MM.1S (cell line): Measurements from ENCODE around the gene TOX3.

Experiments used
- DNase-seq: peaks from one replicate; pipeline ENCODE4 v3.0.0-alpha.2; 2015
- H2AFZ ChIP-seq: fragments of 300-600 bp; sonication (generic); 2 replicates; pipeline ENCODE4 v1.6.0; 2016; ENCODE audit warnings: antibody characterized with exemption, low read length
- H3F3A ChIP-seq: fragments of 300-600 bp; sonication (generic); 2 replicates; pipeline ENCODE4 v1.6.1; 2016; ENCODE audit warnings: mild to moderate bottlenecking, antibody characterized with exemption, low read length, moderate library complexity, mixed read lengths; ENCODE audit not compliant: insufficient read depth
- H3K27ac ChIP-seq: fragments of 300-600 bp; sonication (generic); 2 replicates; pipeline ENCODE4 v1.5.1; 2016; ENCODE audit warnings: mild to moderate bottlenecking, low read length
- H3K27me3 ChIP-seq: fragments of 300-600 bp; sonication (generic); replicated peaks from 2 replicates; pipeline ENCODE4 v1.6.0; 2016; ENCODE audit warnings: low read length; ENCODE audit not compliant: insufficient read depth
- H3K36me3 ChIP-seq: fragments of 300-600 bp; sonication (generic); replicated peaks from 2 replicates; pipeline ENCODE4 v1.6.1; 2016; ENCODE audit warnings: mild to moderate bottlenecking, low read length, mixed read lengths; ENCODE audit not compliant: insufficient read depth
- H3K4me1 ChIP-seq: fragments of 300-600 bp; sonication (generic); 2 replicates; pipeline ENCODE4 v1.6.1; 2016; ENCODE audit warnings: low read length, mixed read lengths
- H3K4me2 ChIP-seq: fragments of 300-600 bp; sonication (generic); 2 replicates; pipeline ENCODE4 v1.6.0; 2016; ENCODE audit warnings: low read depth, low read length
- H3K4me3 ChIP-seq: fragments of 300-600 bp; sonication (generic); 2 replicates; pipeline ENCODE4 v1.5.1; 2016; ENCODE audit warnings: low read length, mixed read lengths
- H3K79me2 ChIP-seq: fragments of 300-600 bp; sonication (generic); 2 replicates; pipeline ENCODE4 v1.6.1; 2016; ENCODE audit warnings: mixed run types, low read length, mixed read lengths
- H3K9ac ChIP-seq: fragments of 300-600 bp; sonication (generic); 2 replicates; pipeline ENCODE4 v1.6.1; 2016; ENCODE audit warnings: low read length, mixed read lengths
- H3K9me2 ChIP-seq: fragments of 300-600 bp; sonication (generic); replicated peaks from 2 replicates; pipeline ENCODE4 v1.6.1; 2016; ENCODE audit warnings: mild to moderate bottlenecking, low read length, mixed read lengths; ENCODE audit not compliant: insufficient read depth
- H3K9me3 ChIP-seq: fragments of 300-600 bp; sonication (generic); replicated peaks from 2 replicates; pipeline ENCODE4 v1.6.1; 2016; ENCODE audit warnings: mild to moderate bottlenecking, low read length, mixed read lengths; ENCODE audit not compliant: insufficient read depth
- H4K20me1 ChIP-seq: fragments of 300-600 bp; sonication (generic); 2 replicates; pipeline ENCODE4 v1.6.1; 2016; ENCODE audit warnings: mild to moderate bottlenecking, low read length, moderate library complexity, mixed read lengths; ENCODE audit not compliant: insufficient read depth
- EZH2 ChIP-seq: fragments of 300-600 bp; sonication (generic); optimal IDR thresholded peaks from 2 replicates; pipeline ENCODE3; 2017; ENCODE audit warnings: low read depth, mild to moderate bottlenecking, antibody characterized with exemption, low read length, mixed read lengths
- EZH2phosphoT487 ChIP-seq: fragments of 300-600 bp; sonication (generic); IDR thresholded peaks from 2 replicates; pipeline ENCODE4 v1.6.1; 2018; ENCODE audit warnings: antibody characterized with exemption, low read length
- TF ChIP-seq, protein P1 (sequence below): fragments of 300-600 bp; sonication (generic); IDR thresholded peaks from 2 replicates; pipeline ENCODE4 v1.5.1; 2016; ENCODE audit warnings: antibody characterized with exemption, low read length, mixed read lengths

The TOX3 gene

DNA sequence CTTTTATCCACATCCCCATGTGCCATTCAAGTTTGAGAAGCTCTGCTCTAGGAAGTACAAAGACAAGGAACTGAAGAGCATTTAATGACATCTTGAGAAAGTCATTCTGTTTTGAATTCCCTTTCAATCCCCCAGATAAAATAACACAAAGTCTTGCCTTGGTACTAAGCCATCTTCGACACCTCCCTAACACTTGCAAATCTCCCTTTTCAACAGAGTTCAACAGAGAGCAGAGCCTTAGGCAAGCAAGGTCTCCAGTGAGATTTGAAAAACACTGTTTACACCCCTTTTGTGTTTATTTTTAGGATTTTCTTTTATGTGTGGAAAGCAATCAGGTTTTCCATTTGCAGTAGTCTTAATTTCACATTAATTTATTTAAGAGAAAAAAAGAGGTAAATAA, 13.6 kb downstream of the TOX3 start:
- TF ChIP-seq EZH2: no peak
- TF ChIP-seq, protein P1, sequence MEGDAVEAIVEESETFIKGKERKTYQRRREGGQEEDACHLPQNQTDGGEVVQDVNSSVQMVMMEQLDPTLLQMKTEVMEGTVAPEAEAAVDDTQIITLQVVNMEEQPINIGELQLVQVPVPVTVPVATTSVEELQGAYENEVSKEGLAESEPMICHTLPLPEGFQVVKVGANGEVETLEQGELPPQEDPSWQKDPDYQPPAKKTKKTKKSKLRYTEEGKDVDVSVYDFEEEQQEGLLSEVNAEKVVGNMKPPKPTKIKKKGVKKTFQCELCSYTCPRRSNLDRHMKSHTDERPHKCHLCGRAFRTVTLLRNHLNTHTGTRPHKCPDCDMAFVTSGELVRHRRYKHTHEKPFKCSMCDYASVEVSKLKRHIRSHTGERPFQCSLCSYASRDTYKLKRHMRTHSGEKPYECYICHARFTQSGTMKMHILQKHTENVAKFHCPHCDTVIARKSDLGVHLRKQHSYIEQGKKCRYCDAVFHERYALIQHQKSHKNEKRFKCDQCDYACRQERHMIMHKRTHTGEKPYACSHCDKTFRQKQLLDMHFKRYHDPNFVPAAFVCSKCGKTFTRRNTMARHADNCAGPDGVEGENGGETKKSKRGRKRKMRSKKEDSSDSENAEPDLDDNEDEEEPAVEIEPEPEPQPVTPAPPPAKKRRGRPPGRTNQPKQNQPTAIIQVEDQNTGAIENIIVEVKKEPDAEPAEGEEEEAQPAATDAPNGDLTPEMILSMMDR: no peak
- no peak for TF ChIP-seq EZH2phosphoT487
- no peaks in the 10 kb centered on the region for H3F3A ChIP-seq
- no peak for DNase-seq
- no peak overlapping the region for H2AFZ ChIP-seq
- no peaks in the 10 kb centered on the region for H3K36me3 ChIP-seq
- H3K9ac ChIP-seq: no peak overlapping the region
- H3K4me2 ChIP-seq: no peak overlapping the region
- no peaks in the 10 kb centered on the region for H3K4me1 ChIP-seq
- H3K79me2 ChIP-seq: no peaks in the 10 kb centered on the region
- H3K9me3 ChIP-seq: no peaks in the 10 kb centered on the region
- H3K27me3 ChIP-seq: no peaks in the 10 kb centered on the region
- H3K27ac ChIP-seq: no peak overlapping the region
- no peaks in the 10 kb centered on the region for H3K9me2 ChIP-seq
- no peak overlapping the region for H3K4me3 ChIP-seq
- no peaks in the 10 kb centered on the region for H4K20me1 ChIP-seq

DNA sequence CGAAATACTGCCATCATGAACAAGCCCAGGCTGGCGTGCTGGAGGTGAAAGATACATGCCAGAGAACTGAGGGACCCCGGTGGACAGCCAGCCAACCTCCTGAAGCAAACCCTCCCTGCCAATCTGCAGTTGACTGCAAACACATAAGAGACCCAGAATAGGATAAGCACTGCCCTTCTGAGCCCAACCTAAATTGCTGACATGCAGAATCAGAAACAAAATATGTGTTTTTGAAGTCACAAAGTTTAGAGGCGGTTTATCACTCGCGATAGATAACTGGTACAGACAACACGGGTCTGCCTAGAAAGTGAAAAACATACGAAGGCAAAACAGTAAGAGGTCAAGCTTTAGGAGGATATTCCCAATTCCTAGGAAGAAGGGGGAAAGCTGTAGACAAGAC, 14.6 kb downstream of the TOX3 start:
- TF ChIP-seq, protein P1: no peak
- TF ChIP-seq EZH2: no peak
- no peak for TF ChIP-seq EZH2phosphoT487
- DNase-seq: no peak
- Histone ChIP-seq H3F3A (no peaks in the 10 kb centered on the region), H3K4me2 (no peak overlapping the region), H3K9me2 (no peaks in the 10 kb centered on the region), H3K4me1 (no peaks in the 10 kb centered on the region), H3K9ac (no peak overlapping the region), H3K36me3 (no peaks in the 10 kb centered on the region), H3K4me3 (no peak overlapping the region), H4K20me1 (no peaks in the 10 kb centered on the region), H3K79me2 (no peaks in the 10 kb centered on the region), H2AFZ (no peak overlapping the region), H3K9me3 (no peaks in the 10 kb centered on the region), H3K27me3 (no peaks in the 10 kb centered on the region), H3K27ac (no peak overlapping the region)

DNA sequence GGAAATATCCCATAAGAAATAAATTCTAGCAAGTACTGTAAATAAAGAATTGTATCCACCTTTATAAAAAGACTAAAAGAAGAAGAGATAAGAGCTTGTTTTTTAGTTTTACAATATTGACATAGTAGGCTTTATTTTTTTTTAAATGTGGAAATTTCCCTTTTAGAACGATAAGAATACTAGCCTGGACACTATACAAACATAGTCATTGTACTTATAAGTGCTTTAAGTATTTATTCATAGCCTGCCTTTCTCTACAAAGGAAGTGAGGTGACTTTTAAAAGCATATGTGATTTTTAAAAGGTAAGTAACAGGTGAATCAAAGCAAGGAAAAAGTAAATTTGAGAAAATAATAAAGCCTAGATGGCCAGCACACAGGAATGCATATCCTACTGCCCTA, 17.7 kb downstream of the TOX3 start:
- no peaks in the 10 kb centered on the region for H3K27me3 ChIP-seq
- H4K20me1 ChIP-seq: no peaks in the 10 kb centered on the region
- H3K36me3 ChIP-seq: no peaks in the 10 kb centered on the region
- H3K9ac ChIP-seq: no peak overlapping the region
- no peak for DNase-seq
- H3K4me2 ChIP-seq: no peak overlapping the region
- no peaks in the 10 kb centered on the region for H3K9me2 ChIP-seq
- H3F3A ChIP-seq: no peaks in the 10 kb centered on the region
- H3K9me3 ChIP-seq: no peaks in the 10 kb centered on the region
- H3K4me3 ChIP-seq: no peak overlapping the region
- TF ChIP-seq EZH2phosphoT487 (no peak), EZH2 (no peak)
- TF ChIP-seq, protein P1: no peak
- no peak overlapping the region for H2AFZ ChIP-seq
- no peaks in the 10 kb centered on the region for H3K79me2 ChIP-seq
- no peak overlapping the region for H3K27ac ChIP-seq
- H3K4me1 ChIP-seq: no peaks in the 10 kb centered on the region
